RKO (cell line): ENCODE measurements around the gene BTG4.

Experiments used
- DNase-seq: peaks from one replicate; pipeline ENCODE4 v3.0.0-alpha.2; 2016; ENCODE audit warnings: low spot score

Gene BTG4

DNA sequence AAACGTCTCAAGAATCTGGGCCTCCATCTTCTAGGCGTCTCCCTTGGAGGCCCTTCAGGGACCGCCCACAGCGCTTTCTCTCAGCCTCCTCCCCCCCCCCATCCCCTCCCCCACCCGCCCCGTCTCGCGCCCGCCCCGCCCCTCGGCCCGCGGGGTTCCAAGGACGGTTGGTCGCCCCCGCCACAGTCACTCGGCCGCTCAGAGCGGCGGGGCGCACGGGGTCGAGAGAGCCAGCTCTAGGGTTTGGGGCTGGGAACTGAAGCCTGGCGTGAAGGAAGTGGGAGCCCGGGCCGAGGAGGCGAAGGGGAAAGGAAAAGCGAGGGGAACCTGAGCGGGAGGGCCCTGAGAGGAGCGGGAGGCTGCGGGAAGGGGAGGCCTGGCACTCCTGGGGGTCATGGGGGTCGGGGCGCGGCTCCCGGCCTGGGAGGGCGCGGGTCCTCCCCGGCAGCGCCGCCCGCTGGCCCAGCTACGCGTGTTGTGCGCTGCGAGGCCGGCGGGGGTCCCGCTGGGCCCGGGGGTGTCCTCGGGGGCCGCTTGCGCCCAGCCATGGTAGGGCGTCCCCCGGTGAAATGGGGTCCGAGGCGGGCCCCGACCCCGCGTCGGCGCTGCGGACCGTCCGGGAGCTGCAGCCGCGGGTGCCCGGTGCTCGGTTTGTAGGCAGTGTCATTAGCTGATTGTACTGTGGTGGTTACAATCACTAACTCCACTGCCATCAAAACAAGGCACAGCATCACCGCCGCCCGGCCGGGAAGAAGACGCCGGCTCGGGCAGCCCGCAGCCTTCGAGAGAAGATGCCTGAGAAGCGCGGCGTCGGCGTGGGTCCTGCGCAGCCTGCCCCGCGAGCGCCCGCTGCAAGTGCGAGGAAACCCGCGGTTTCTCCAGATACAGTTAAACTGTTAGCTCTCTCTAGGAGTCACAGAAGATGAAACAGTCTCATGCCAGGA is at the start of gene BTG4:
Gene BTG4, minus strand, starts transcription at position 91 of the 944 bp plus-strand sequence. CDS start 13,610 bp downstream, outside the sequence.
- DNase-seq: no peak

DNA sequence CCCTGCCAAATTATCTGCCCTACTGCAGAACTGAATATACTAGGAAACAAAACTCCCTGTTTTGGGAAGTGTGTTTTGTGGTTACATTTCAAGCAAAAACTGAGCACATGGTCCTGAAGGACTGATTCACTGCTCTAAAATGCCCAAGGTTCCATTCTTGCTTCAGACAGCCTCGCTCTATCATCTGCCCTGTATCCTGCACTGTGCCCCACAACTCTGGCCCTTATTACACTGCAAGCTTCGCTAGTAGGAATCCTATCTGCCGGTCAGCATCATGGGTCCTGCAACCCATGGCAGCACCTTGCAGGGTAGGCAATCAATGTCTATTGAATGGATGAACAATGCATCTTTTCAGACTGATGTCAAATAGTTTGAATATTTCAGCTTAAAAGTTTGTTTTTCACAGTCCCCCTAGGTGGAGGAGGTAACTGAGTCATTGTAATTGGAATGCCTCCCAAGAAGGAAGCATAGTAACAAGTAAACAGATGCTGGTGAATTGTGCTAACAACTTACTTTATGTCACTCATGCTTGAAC is 49.7 kb upstream of the BTG4 start:
- DNase-seq: no peak

DNA sequence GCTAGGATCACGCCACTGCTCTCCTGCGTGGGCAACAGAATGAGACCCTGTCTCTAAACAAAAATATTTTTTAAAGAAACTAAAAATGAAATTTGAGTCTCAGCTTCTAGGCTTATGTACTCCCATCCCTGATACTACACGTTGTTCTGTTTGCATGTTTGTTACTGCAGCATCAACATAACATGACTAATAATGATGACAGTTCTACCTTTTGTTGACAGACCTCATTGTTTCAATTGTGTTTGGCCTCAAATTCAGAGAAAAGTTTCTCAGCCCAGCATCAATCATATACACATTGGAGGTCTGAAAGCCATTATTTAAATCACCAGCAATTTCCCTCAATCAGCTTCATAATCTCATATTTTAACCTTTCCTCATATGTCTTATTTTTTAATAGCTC is 49.1 kb upstream of the BTG4 start:
- no peak for DNase-seq

DNA sequence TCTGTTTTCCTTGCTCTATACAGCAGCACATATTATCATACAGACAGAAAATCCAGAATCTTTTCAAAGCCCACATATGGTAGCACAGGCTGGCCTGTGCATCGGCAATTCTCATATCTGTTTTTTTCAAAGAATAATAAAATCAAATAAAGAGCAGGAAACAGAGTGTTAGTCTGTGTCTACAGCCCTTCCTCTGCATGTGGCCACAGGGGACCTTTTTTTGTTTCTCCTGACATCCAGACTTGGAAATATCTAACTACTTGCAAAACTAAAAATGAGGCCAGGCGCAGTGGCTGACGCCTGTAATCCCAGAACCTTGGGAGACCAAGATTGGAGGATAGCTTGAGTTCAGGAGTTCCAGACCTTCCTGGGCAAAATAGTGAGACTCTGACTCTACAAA is 48.6 kb upstream of the BTG4 start:
- DNase-seq: no peak

DNA sequence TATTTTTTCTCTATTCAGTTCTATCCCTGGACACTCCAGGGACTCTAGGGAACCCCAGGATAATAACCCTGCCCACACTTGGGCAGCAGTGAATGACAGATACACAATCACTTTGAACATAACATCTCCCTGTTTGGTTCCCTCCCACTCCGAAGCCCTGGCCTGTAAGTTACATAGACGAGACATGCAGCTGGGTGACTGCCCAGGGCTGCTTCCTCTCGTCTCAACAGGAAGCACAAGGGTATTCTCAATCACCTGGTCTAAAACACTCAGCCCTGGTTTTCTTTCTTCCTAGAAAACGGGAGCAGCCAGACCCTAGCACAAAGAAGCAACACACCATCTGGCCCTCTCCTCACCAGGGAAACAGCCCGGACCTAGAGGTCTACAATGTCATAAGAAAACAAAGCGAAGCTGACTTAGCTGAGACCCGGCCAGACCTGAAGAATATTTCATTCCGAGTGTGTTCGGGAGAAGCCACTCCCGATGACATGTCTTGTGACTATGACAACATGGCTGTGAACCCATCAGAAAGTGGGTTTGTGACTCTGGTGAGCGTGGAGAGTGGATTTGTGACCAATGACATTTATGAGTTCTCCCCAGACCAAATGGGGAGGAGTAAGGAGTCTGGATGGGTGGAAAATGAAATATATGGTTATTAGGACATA is 47.7 kb upstream of the BTG4 start:
- DNase-seq: no peak

DNA sequence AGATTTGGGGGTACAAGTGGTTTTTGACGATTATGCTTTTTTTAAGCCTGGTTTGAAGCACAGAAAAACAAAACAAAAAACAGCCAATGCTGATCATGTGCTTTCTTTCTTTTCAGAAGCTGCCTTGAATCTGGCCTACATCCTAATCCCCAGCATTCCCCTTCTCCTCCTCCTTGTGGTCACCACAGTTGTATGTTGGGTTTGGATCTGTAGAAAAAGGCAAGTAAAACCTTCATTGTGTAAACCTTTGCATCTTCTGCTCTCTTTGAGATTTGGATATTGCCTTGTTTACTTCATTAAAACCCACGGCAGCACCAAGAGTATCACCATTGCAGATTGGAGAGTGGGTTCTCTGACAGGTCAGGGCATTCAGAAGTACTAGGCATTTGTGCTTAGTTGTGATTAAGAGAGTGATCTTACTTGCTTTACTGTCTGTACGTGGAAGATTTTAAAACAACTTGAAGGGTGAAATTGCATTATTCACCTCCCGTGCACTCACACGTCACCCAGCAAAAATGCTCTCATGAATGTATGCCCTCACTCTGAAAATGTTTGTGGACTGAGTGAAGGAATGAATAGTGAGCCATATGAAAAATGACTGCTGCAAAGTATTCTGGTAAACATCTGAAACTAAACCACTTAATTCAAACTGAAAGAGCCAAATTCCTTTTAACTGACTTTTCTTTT is 45.4 kb upstream of the BTG4 start:
- peak; percentile 77 for DNase-seq

DNA sequence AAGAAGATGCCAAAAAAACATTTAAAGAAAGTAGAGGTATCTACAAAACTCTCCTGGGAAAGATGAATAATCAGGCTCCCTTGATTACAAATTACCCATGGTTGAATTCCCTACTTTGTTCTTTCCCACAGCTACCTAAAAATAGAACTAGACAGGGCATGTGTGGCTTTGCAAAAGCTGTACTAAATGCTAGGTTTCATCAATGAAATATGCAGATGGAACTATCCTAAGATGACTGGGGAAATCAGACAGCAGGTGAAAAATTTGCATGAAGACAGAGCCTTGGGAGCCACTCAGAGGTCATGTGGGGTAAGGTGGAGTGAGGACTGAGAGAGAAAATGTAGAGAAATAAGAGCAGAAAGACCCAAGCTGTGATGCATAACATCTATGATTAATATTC is 43.1 kb upstream of the BTG4 start:
- DNase-seq: no peak

DNA sequence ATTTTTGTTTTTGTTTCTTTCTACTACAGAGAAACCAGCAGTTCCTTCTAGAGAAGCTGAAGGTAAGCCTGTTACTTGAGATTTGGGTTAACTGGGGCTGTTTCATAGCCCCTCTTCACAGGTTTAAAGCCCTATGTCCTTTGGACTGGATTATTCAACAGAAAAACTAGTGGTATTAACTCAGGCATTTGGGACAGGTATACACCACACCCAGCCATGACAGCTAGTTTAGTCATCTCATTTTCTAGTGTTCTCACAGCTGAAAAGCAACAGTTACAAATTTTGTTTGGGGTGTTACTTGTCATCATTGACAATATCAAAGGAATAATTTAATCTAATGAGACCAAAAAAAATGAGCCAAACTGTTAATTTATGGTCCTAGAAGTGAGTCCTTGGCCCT is 42.3 kb upstream of the BTG4 start:
- no peak for DNase-seq

DNA sequence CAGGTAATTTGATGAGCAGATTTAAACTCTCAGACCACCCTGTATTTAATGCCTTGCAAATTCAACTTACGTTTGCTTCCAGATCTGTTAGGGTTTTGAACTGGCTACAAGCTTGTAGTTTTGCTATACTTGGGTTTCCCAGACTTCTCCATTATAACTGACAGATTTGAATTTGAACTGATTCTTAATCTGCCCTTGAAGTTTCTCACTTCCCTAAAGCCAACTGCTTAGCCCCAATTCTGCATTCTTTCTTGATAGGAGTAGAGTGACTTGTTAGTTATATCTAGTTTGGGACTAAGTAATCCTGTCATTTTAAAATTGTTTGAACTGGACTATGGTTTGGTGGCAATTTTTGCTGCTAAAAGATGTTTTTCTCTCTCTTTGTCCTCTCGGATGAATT is 38.1 kb upstream of the BTG4 start:
- DNase-seq: no peak

DNA sequence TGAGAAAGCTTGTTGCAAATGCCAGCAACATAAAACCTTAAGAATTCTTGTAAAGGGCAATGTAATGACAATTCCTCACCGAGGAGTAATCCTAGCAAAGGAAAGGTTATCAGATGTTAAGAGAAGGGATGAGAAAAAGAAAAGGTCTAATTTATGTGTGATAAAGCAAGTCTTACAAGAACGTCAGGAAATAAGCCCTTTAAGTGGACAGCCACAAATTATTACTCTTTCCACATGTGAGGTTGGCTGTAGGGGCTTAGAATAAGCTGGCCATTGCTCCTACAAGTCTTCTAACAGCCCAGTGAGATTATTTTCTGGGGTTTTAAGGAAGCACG is 37.6 kb upstream of the BTG4 start:
- no peak for DNase-seq

DNA sequence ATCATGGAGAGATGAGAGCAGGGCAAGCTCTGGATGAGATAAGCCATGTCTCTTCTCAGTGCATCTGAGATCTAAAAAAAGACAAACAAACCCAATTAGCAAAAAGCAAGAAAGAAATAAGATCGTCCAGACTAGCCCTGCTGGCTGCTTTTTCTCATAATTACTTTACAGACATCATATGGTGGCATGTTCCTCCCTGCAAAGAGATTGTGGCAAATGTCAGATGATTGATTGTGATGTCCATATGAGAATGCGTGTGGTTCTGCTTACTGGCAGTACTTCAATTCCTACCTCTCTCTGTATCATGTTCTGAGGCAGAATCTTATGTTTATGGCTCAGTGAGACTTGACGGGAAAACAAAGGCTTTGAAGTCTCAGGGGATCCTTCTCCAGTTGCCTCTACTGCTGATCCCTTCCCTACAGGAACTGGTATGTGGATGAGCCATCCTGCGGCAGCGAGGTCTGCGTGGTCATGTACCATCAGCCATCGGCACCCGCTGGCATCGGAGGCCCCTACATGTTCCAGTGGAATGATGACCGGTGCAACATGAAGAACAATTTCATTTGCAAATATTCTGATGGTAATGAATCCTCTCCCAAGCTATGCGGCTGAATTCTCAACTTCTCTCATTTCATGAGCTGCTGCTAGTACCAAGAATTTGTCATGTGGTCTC is 37.1 kb upstream of the BTG4 start:
- no peak for DNase-seq

DNA sequence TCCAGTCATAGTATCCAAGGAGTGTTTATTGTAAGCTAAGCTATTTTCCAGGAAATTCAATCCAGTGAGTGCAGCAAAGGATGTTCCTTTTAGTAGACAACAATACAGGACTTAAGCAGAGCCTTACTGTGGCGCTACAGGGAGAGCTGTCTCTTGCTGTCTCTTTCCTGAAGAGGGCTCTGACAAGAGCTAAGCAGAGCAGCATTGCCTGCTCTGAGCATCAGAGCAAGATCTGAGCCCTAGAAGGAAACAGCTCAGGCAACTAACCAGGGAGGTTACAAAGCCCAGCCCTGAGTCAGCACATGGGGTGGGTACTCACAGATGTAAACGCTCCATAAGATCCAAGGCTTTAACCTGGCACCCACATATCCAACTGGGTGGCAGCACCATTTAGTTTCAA is 36.3 kb upstream of the BTG4 start:
- DNase-seq: no peak

DNA sequence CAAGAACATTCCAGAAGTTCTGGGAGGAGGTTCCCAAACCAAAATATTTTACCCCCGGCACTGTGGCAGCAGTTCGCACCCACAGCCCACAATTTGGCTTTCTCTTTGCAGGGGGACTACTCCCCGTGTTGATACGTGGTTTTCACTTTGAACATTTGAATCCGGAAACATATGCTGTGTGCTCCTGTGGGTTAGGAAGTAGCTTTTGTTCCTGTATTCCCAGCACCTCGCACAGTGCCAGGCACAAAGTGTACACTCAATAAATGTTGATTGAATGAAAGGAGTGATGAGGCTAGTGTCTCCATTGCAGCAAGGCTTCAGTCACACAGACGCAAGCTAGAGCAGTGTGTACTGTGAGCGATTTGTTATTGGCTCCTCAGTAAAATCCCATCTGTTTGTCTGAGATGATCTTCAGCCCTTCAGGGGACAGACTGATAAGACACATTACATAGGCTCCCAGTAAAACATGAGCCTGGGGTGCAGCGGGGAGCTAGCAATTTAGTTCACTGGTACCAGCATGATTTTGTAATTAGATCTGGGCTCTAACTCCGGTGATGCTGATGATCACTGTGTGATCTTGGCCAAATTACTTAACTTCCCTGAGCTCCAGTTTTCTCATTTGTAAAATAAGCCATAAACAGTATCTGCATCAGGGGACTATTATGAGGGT is 30.6 kb upstream of the BTG4 start:
- DNase-seq: no peak

DNA sequence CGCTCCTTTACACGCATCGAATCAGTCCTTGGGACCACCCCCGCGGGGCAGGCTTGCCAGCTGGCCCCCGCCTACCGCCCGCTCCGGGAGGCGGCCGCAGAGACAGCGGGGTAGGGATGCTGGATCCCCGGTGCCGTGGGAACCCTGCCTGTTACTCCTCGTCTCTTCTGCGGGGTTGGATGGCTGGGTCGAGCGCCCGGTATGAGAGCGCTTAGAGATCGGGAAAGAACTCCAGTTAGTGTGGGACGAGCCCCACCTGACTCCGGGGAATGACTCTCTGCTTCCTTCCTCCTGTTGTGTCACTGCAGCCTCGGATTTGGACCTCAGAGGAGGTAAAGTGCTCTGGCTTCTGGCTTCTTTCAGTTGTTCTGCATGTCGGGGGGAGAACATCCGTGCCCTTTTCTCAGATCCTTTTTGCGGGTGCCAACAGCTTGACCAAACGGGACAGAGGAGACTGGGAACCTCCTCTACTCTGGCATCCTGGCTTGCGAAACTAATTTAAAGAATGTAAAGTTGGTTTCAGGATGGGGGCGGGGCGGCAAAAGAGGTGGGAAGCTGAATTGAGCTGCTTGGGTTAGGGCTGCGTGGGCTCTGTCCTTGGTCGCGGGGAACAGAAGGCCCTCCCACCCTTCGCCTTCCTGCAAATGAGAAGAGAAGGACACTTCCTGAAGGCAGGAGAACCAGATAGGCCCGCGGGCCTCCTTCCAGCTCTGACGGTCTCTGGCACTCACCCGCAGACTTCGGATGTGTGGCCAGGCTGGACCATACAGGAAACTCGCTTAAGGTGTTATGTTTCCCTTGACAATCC is 29.3 kb upstream of the BTG4 start:
- no peak for DNase-seq

DNA sequence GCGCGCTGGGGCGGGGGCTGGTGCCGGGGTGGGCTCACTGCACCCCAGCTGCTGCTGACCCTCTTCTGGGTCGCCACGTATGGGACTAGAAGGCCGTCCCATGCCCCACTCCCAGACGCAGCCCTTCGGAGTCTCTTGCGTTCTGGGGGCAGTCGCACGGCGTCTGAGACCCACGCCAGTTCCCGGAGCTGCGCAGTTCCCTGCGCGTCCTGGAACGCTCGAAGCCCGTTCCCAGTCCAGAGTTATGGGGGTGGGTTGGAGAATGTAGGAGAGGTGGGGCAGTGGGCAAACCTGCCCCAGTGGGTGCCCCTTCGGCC is 28.7 kb upstream of the BTG4 start:
- DNase-seq: no peak

DNA sequence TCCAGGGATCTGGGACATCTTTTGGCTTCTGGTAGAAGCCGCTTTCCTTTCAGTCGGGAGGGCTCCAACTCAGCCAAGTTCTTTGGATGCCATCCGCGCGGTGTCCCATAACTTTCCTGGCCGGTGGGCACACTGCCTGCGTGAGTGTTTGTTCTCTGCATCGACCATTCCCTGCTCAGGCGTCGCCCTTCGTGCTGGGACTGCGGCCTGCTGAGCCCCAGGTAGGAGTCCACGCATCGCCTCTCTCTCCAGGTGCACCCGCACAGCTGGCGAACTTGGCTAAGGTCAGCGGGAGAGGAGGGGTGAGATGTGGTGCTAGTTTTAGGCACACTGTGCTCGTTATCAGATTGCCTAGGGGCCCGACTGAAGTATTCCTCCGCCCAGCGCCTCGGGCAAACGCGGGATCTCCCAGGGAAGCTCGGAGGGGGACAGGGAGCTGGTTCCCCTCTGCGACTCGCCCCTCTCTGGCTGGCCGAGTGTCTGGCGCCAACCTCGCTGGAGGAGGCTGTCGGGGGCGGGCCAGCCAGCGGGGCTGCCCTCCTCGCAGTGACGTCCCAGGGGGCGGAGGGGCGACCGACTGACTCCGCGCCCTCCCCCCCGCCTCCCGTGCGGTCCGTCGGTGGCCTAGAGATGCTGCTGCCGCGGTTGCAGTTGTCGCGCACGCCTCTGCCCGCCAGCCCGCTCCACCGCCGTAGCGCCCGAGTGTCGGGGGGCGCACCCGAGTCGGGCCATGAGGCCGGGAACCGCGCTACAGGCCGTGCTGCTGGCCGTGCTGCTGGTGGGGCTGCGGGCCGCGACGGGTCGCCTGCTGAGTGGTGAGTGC is 28.1 kb upstream of the BTG4 start, which contains the start of gene LAYN:
Gene LAYN, plus strand, starts transcription at position 607 of the 823 bp plus-strand sequence. Its CDS starts 124 bp downstream, at position 731.
- no peak for DNase-seq

DNA sequence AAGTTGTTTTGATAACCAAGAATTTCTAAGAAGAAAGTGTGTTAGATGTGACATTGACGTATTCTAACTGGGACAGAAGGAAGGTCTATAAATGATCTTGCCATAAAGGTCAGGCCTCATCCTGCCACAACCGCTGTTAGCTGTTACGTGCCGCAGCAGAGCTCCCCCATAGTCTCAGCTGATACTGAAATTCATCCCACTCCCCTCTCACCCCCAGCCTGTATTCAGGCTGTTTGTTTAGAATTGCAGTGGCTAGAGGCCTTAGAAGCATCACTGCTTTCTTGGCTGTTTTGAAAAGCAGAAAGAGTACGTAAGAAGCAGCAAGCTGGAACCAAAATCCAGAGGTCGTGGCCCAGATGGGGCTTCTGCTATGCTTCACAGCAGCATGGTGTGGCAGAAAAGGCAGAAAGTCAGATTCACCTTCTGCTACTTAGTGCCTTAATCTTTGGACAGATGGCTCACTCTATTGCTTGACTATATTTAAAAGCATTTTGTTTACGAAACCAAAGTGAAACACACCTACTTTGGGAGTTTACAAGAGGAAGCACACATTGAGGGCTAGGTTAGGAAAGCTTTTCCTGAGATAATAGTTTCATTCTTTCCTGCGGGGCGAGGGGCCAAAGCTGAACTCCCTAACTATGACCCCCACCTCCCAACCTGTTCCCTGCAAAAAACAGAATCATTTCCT is 27.4 kb upstream of the BTG4 start:
- DNase-seq: no peak

DNA sequence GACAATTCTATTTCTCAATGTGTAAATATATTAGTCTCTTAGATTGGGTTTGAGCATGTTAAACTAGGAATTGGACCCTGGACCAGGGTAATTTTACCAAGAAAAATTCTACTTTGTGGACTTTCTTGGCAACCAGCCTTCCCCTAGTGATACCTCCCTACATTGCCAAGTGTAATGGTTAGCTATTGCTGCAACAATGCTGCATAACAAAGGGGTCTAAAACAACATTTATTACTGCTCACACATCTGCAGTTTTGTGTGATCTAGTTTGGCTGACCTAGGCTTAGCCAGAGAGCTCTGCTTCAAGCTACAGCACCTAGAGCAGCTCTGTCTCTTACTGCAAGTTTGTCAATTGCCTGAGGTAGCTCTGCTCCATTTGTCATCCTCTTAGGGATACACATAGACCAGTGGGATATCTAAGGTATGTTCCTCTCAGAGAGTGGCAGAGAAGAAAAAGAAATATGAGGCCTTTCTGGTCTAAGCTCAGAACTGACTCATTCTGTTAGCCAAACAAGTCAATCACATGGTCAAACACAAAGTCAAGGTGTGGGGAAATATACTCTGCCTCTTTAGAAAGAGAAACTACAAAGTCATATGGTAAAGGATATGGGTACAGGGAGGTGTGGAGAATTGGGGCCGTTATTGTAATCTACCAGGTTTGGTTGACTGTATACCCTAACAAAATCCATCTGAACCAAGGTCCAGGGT is 26.4 kb upstream of the BTG4 start:
- DNase-seq: no peak
